Subcutaneous abdominal adipose tissue (tissue), 5 donors: ENCODE measurements around the gene PDAP1.
A peak's percentile ranks its signal among the peaks of the same experiment; 100 is the strongest.

Experiments
- H3K27ac ChIP-seq: one replicate; pipeline ENCODE4 v1.7.0; 2013; ENCODE audit warnings: low read depth, mild to moderate bottlenecking, inconsistent platforms, low read length, moderate library complexity
- H3K27me3 ChIP-seq, 5 donors: one replicate each; pipeline ENCODE4 v1.7.0; 2013; ENCODE audit warnings: low read length in 5 of 5, inconsistent platforms in 1 of 5; ENCODE audit not compliant: control insufficient read depth in 5 of 5, insufficient read depth in 4 of 5
- H3K36me3 ChIP-seq, 5 donors: one replicate each; pipeline ENCODE4 v1.7.0; 2013; ENCODE audit warnings: low read length in 5 of 5; ENCODE audit not compliant: control insufficient read depth in 5 of 5, insufficient read depth in 5 of 5
- H3K4me1 ChIP-seq, 5 donors: one replicate each; pipeline ENCODE4 v1.7.0; 2013; ENCODE audit warnings: low read length in 5 of 5, mild to moderate bottlenecking in 3 of 5, moderate library complexity in 1 of 5; ENCODE audit not compliant: control insufficient read depth in 5 of 5, insufficient read depth in 5 of 5
- H3K4me3 ChIP-seq, 5 donors: one replicate each; pipeline ENCODE4 v1.7.0; 2013; ENCODE audit warnings: low read length in 5 of 5, low read depth in 1 of 5
- H3K9ac ChIP-seq, 5 donors: one replicate each; pipeline ENCODE4 v1.7.0; 2013; ENCODE audit warnings: low read length in 5 of 5, mild to moderate bottlenecking in 4 of 5, moderate library complexity in 3 of 5
- H3K9me3 ChIP-seq, 5 donors: one replicate each; pipeline ENCODE4 v1.7.0; 2013; ENCODE audit warnings: low read length in 5 of 5; ENCODE audit not compliant: control insufficient read depth in 5 of 5
- donor health status: healthy.
- donor health status: healthy.
- donor health status: healthy.
- donor health status: healthy.
- donor health status: healthy.

Gene PDAP1

DNA sequence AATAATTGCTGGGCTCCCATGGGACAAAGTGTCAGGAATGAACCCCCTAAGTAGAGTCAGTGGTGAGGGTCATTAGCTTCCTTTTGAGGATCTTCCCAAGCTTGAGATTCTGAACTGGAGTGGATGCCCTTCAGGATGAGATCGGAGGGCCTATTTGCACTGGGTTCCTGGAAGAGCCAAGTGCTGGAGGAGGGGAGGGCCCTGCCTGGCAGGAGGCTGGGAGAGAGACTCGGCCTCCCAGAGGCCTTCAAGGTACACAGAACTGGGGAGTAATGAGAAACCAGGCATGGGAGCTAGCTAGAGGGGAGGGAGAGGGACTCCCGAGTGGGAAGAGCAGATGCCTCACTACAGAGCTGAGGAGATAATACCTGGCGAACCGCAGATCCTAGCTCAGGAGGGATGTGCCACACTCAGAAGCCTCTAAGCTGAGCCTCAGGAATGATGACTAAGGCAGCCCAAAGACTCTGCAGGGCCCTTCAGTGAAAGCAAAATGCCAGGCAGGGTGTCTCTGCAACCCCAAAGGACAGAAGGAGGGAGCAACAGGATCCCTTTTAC lies 9.4 kb downstream of the PDAP1 start:
- Histone ChIP-seq H3K4me1 (peaks cover 0 to under 1% (median under 1%) of the 10 kb centered on the region in 5 donors), H3K36me3 (peaks cover 5 to 94% (median 86%) of the 10 kb centered on the region in 5 donors), H3K9me3 (no peaks in the 10 kb centered on the region), H3K27me3 (no peaks in the 10 kb centered on the region), H3K9ac (no peak overlapping the region), H3K4me3 (no peak overlapping the region), H3K27ac (no peak overlapping the region)

GRCh38 chr7:99397297-99397983 lies 11.0 kb downstream of the PDAP1 start:
- no peak overlapping the region for H3K4me3 ChIP-seq
- no peaks in the 10 kb centered on the region for H3K27me3 ChIP-seq
- peaks cover 1 to 15% (median 13%) of the 10 kb centered on the region in 5 donors for H3K4me1 ChIP-seq
- peaks cover 0 to 86% (median 75%) of the 10 kb centered on the region in 5 donors for H3K36me3 ChIP-seq
- H3K9ac ChIP-seq, result no peak overlapping the region
- H3K9me3 ChIP-seq, result no peaks in the 10 kb centered on the region
- no peak overlapping the region for H3K27ac ChIP-seq

DNA sequence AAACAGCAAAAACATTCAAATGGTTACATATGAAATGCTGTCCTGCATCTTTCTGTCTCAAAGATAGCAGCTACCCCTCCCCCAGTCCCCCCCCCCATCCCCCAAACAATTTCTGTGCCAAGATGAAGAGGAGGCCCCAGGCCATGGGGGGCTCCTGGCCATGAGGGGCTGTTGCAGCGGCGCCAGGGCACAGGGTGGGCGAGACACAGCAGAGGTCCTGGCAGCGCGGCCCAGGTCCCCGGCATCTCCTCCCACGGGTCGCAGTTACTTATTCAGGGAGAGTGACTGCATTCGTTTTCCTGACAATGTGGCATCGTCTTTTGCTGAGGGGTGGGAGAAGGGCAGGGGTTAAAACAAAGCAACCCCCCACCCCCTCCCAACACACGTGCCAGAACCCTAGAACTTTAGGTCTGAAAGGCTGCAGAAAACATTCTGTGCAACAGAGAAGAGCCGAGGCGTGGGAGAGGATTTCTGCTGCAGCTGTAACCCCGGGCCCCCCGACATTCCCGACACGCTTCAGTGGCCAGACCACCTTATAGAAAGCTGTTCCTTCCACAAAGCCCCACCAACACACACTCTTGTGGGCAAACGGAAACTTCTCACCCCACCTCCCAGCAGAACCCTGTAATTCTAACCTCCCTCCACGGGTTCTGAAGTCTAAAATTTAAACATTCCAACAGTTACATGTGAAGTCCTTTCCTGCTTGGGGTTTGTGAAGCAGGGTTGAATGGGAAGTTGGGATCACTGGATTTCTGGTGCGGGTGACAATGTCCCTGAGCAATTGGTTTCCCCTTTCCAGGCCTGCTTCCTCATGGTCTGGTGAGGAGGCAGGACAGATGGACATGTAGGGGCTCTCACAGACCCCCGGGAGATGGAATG lies 11.7 kb downstream of the PDAP1 start:
- H3K27ac ChIP-seq, result no peak overlapping the region
- peaks cover 1 to 21% (median 17%) of the 10 kb centered on the region in 5 donors for H3K4me1 ChIP-seq
- H3K27me3 ChIP-seq, result no peaks in the 10 kb centered on the region
- H3K36me3 ChIP-seq, result peaks cover 0 to 85% (median 69%) of the 10 kb centered on the region in 5 donors
- no peak overlapping the region for H3K4me3 ChIP-seq
- H3K9ac ChIP-seq, result no peak overlapping the region
- H3K9me3 ChIP-seq, result no peaks in the 10 kb centered on the region

DNA sequence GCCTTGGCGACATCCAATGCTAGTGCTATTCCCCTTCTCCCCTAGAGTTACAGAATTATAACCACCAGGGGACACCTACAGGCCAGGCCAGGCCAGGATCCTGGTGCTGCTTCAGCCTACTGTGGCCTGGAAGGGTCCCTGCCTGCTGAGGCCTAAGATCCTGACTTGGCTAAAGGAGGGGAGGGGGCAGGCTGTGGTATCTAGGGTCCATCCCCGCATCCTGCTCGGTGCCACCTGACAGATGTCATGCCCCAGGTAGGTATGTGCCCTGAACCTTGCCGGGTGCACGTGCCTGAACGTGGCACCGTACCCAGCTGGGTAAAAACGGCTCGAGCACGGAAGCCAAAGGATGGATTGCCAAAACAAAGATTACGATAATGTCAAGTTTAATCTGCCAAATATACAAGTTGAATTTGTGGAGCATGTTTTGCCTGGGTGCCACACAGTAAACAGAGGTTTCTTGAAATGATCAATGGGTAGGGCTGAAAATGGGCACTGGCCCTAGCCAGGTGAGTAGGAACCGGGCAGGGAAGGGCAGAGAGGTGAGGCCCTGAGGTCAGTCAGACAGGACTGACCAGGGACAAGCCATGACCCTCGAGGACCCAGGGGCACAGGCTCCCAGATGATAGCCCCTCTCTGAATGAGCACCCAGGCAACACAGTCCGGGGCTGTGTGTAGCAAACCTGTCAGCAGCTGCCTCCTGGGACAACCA lies 12.6 kb downstream of the PDAP1 start:
- Histone ChIP-seq H3K27ac (no peak overlapping the region), H3K9me3 (no peaks in the 10 kb centered on the region), H3K27me3 (no peaks in the 10 kb centered on the region), H3K4me3 (no peak overlapping the region), H3K36me3 (peaks cover 0 to 85% (median 71%) of the 10 kb centered on the region in 5 donors), H3K9ac (no peak overlapping the region), H3K4me1 (peaks cover 1 to 21% (median 17%) of the 10 kb centered on the region in 5 donors)

GRCh38 chr7:99394188-99394502 lies 14.3 kb downstream of the PDAP1 start:
- Histone ChIP-seq H3K27ac (no peak overlapping the region), H3K4me3 (no peak overlapping the region), H3K9me3 (no peaks in the 10 kb centered on the region), H3K9ac (no peak overlapping the region), H3K4me1 (peaks cover 1 to 21% (median 17%) of the 10 kb centered on the region in 5 donors), H3K27me3 (no peaks in the 10 kb centered on the region), H3K36me3 (peaks cover 0 to 85% (median 71%) of the 10 kb centered on the region in 5 donors)

DNA sequence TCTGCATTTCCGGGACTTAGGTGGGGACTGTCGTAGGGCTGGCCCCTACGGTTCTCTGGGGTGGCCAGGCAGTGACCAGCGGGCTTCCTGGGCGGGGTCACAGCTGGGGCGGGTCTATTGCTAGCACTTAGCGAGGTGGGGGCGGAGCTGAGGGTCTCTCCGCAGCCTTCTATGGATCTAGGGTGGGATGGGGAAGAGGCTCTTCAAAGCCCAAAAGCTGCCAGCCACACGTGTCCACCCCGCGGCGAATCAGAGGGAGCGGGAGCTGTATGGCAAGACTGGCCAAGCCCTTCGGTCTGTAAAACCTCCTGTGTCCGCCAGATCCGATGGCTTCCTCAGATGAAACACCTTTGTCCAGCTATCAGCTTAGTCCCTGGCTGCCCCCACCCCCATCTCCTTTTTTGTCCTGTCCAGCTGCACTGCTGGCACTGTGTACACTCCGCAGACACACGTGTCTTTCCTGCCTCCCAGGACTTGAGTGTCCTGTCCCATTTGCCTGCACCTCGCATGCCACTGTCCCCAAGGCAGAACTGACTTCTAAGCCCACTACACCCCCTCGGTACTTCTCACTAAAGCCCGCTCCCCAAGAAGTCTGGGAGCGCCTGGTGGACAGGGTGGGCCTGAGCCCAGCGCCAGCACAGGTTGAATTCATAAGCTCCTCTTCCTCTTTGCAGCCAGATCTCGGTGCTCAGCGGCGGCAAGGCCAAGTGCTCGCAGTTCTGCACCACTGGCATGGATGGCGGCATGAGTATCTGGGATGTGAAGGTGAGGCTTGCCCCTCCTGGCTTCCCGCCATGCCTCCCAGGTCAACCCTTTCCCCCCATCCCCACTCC lies 14.8 kb downstream of the PDAP1 start:
- H3K9me3 ChIP-seq, result no peaks in the 10 kb centered on the region
- peaks cover 1 to 21% (median 17%) of the 10 kb centered on the region in 5 donors for H3K4me1 ChIP-seq
- no peak overlapping the region for H3K27ac ChIP-seq
- H3K9ac ChIP-seq, result peak overlapping the region in 4 of 5 donors; percentile 57 to 66 (median 63)
- H3K4me3 ChIP-seq, result peak overlapping the region; percentile 68 to 86 (median 75)
- H3K36me3 ChIP-seq, result peaks cover 0 to 82% (median 66%) of the 10 kb centered on the region in 5 donors
- no peaks in the 10 kb centered on the region for H3K27me3 ChIP-seq

GRCh38 chr7:99392659-99393354 lies 15.6 kb downstream of the PDAP1 start:
- Histone ChIP-seq H3K4me3 (peak overlapping the region; percentile 68 to 86 (median 75)), H3K36me3 (peaks cover 0 to 82% (median 67%) of the 10 kb centered on the region in 5 donors), H3K9ac (peak overlapping the region in 4 of 5 donors; percentile 57 to 66 (median 63)), H3K27me3 (no peaks in the 10 kb centered on the region), H3K27ac (no peak overlapping the region), H3K9me3 (no peaks in the 10 kb centered on the region), H3K4me1 (peaks cover 1 to 21% (median 17%) of the 10 kb centered on the region in 5 donors)

DNA sequence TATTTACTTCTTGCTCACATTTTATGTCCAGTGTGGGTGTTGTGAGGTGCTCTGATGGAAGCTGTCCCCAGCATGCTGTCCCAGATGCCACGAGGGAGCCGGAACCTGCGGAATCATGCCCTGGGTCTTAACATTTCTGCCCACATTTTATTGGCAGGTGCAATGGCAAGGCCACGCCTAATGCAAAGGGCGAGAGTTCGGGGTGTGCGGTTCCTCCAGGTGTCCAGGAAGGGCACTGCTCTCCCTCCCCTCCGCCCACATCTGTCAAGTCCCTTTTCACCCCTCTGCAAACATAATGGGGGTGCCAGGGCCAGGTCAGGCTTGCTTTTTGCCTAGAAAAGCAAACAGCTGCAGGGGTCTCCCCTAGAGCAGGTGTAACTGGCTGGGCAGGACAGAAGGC lies 16.4 kb downstream of the PDAP1 start:
- no peaks in the 10 kb centered on the region for H3K27me3 ChIP-seq
- no peak overlapping the region for H3K27ac ChIP-seq
- H3K4me1 ChIP-seq, result peaks cover 1 to 21% (median 17%) of the 10 kb centered on the region in 5 donors
- H3K4me3 ChIP-seq, result peak overlapping the region in 1 of 5 donors; percentile 68
- H3K36me3 ChIP-seq, result peaks cover 0 to 81% (median 61%) of the 10 kb centered on the region in 5 donors
- no peaks in the 10 kb centered on the region for H3K9me3 ChIP-seq
- no peak overlapping the region for H3K9ac ChIP-seq
